Panc1 (cell line): ENCODE data around the gene CXCL11. TPM values are rescaled to one million over a fixed set of nuclear protein-coding genes. Genes with fewer than 3 reads are reported as not detected.

Source experiments
- ATAC-seq: fragments of 200-7000 bp; cut with Tn5 transposase; 2 replicates; pipeline ENCODE4 v1.9.1; 2020; ENCODE audit warnings: mild to moderate bottlenecking, moderate library complexity
- BruUV-seq: library from RNA; stranded (reverse); fragments of 400-500 nt; replicated peaks from 2 replicates; lab custom pipeline; 2021; lab: Mats Ljungman, UMichigan
- CTCF ChIA-PET: fragments of 300-600 bp; sonication (Branson Sonifier 250); formaldehyde crosslinking; loops from one replicate; lab custom pipeline; 2022; ENCODE audit warnings: antibody characterized with exemption; lab: Charles Lee
- POLR2A ChIA-PET: fragments of 300-600 bp; sonication (Branson Sonifier 250); formaldehyde crosslinking; loops from one replicate; lab custom pipeline; 2022; ENCODE audit warnings: antibody characterized with exemption; lab: Charles Lee
- DNase-seq: peaks from one replicate; pipeline ENCODE4 v3.0.0-alpha.2; 2010; ENCODE audit warnings: low read depth, low spot score
- H3K27ac ChIP-seq: 2 replicates; pipeline ENCODE4 v1.5.1; 2011; ENCODE audit warnings: mild to moderate bottlenecking, low read length, inconsistent platforms
- H3K27me3 ChIP-seq: fragments of 200-500 bp; sonication (Bioruptor generic); 2 replicates; pipeline ENCODE4 v1.6.0; 2014; ENCODE audit warnings: low read length, inconsistent platforms; ENCODE audit not compliant: control insufficient read depth, insufficient read depth
- H3K36me3 ChIP-seq: fragments of 200-500 bp; sonication (Bioruptor generic); 2 replicates; pipeline ENCODE4 v1.5.1; 2014; ENCODE audit warnings: inconsistent platforms, mild to moderate bottlenecking, low read length, moderate library complexity; ENCODE audit not compliant: control insufficient read depth, insufficient read depth
- H3K4me1 ChIP-seq: 2 replicates; pipeline ENCODE4 v1.5.1; 2011; ENCODE audit warnings: inconsistent platforms, mild to moderate bottlenecking, low read length, moderate library complexity; ENCODE audit not compliant: control insufficient read depth, insufficient read depth
- H3K4me3 ChIP-seq, 2 experiments: 2 replicates each; pipeline ENCODE4 v1.5.1; 2011 to 2012; ENCODE audit warnings: low read depth in 2 of 2, low read length in 2 of 2, mild to moderate bottlenecking in 2 of 2, inconsistent platforms in 1 of 2, moderate library complexity in 1 of 2
- H3K9me3 ChIP-seq: fragments of 200-500 bp; sonication (Bioruptor generic); 2 replicates; pipeline ENCODE4 v1.5.1; 2014; ENCODE audit warnings: low read depth, mild to moderate bottlenecking, inconsistent platforms, low read length, moderate library complexity; ENCODE audit not compliant: control insufficient read depth, insufficient read depth
- CTCF ChIP-seq: fragments of 450-650 bp; IDR thresholded peaks from 2 replicates; pipeline ENCODE4 v1.5.1; 2017; ENCODE audit warnings: mild to moderate bottlenecking
- POLR2AphosphoS5 ChIP-seq: IDR thresholded peaks from 2 replicates; pipeline ENCODE4 v1.6.1; 2012; ENCODE audit warnings: mild to moderate bottlenecking, low read depth, low read length, moderate library complexity
- REST ChIP-seq, 2 experiments: IDR thresholded peaks; 2 replicates each; pipeline ENCODE4 v1.6.1; 2011 to 2012; ENCODE audit warnings: low read depth in 2 of 2, control low read depth in 1 of 2, low read length in 1 of 2, mild to moderate bottlenecking in 1 of 2, moderate library complexity in 1 of 2; ENCODE audit not compliant: insufficient read depth in 1 of 2
- SIN3A ChIP-seq: IDR thresholded peaks from 2 replicates; pipeline ENCODE4 v1.6.1; 2012; ENCODE audit warnings: low read depth, mild to moderate bottlenecking, low read length, moderate library complexity, borderline replicate concordance; ENCODE audit not compliant: insufficient read depth
- TCF7L2 ChIP-seq: IDR thresholded peaks from 2 replicates; pipeline ENCODE4 v1.6.1; 2011; ENCODE audit warnings: mild to moderate bottlenecking, low read depth, low read length, inconsistent platforms
- in situ Hi-C: cut with HindIII; loops from 2 replicates; pipeline ENCODE4 v1.10.0; 2016; ENCODE audit warnings: low sequenced_read_pairs, low pct_unique_long_range_greater_than_20kb
- intact Hi-C: fragments of 100-400 bp; cut with micrococcal nuclease; formaldehyde crosslinking; loops from one replicate; pipeline ENCODE4 v1.10.0; 2022; ENCODE audit not compliant: unreplicated experiment
- total RNA-seq: library from RNA; stranded (reverse); gene quantifications from one replicate; pipeline ENCODE4 v1.2.1, GENCODE V29; 2021; ENCODE audit not compliant: unreplicated experiment

CXCL11 gene
- total RNA-seq, 1 experiment from 2014 or later, result not detected

GRCh38 chr4:76066546-76066945 lies 30.7 kb upstream of the CXCL11 start:
- Histone ChIP-seq H3K27me3 (no peaks in the 10 kb centered on the region; the same call in none of the 2 replicates), H3K27ac (no peak overlapping the region), H3K36me3 (no peaks in the 10 kb centered on the region), H3K4me3 (no peak overlapping the region), H3K4me1 (no peaks in the 10 kb centered on the region), H3K9me3 (no peaks in the 10 kb centered on the region)
- intact Hi-C loops, result no loop called here
- no peak for DNase-seq
- TF ChIP-seq POLR2AphosphoS5, result no peak
- no peak for TF ChIP-seq SIN3A
- 0 out of 2 replicates have a peak, but pooled peaks have one; percentile 21 for ATAC-seq
- in situ Hi-C loops, result no loop called here
- BruUV-seq, result no TSS peak
- ChIA-PET CTCF (interaction anchor here (1.1 kb wide), 1 partner anchor 71 kb away, joined by 3 read pairs; no protein-coding TSS in a partner anchor), POLR2A (no interaction called here)

GRCh38 chr4:76061982-76062381 lies 26.1 kb upstream of the CXCL11 start:
- ChIA-PET POLR2A (no interaction called here), CTCF (no interaction called here)
- TF ChIP-seq CTCF (no peak), POLR2AphosphoS5 (no peak), TCF7L2 (no peak), REST (IDR thresholded peaks at IDR 0.05; ENCODE audit: insufficient read depth in 1 of 2, low read depth in 2 of 2, low read length in 1 of 2) (no peak), SIN3A (no peak)
- H3K9me3 ChIP-seq, result no peaks in the 10 kb centered on the region
- in situ Hi-C loops (no loop called here), intact Hi-C loops (no loop called here)
- no peak overlapping the region for H3K27ac ChIP-seq
- no peaks in the 10 kb centered on the region for H3K4me1 ChIP-seq
- DNase-seq, result no peak
- no peaks in the 10 kb centered on the region for H3K36me3 ChIP-seq
- no peak for ATAC-seq
- H3K4me3 ChIP-seq, result no peak overlapping the region
- H3K27me3 ChIP-seq, result peaks cover 5% of the 10 kb centered on the region
- BruUV-seq, result no TSS peak

- Histone ChIP-seq H3K4me3 (no peak overlapping the region), H3K36me3 (no peaks in the 10 kb centered on the region), H3K9me3 (no peaks in the 10 kb centered on the region), H3K27me3 (peaks cover 7% of the 10 kb centered on the region), H3K4me1 (no peaks in the 10 kb centered on the region), H3K27ac (no peak overlapping the region)
- no peak for DNase-seq
- TF ChIP-seq CTCF, result no peak
- no peak for TF ChIP-seq POLR2AphosphoS5
- TF ChIP-seq SIN3A, result no peak
- TF ChIP-seq REST (IDR thresholded peaks at IDR 0.05; ENCODE audit: insufficient read depth in 1 of 2, low read depth in 2 of 2, low read length in 1 of 2), result no peak
- TF ChIP-seq TCF7L2, result no peak
- intact Hi-C loops (no loop called here), in situ Hi-C loops (no loop called here)
- BruUV-seq, result no TSS peak
- ChIA-PET CTCF (no interaction called here), POLR2A (no interaction called here)
- ATAC-seq, result no peak
Observed at GRCh38 chr4:76061421-76061820, 25.6 kb upstream of the CXCL11 start.
